Astrocyte (in vitro differentiated cells and primary cell): ENCODE measurements around the gene FHIT. TPM values are rescaled to one million over a fixed set of nuclear protein-coding genes. Genes with fewer than 3 reads are reported as not detected.
A peak's percentile ranks its signal among the peaks of the same experiment; 100 is the strongest.

ENCODE experiments used
- DNase-seq: peaks from one replicate; pipeline ENCODE4 v3.0.0-alpha.2; 2010; ENCODE audit warnings: low read depth
- FAIRE-seq: peaks from 2 replicates; lab custom pipeline; 2011; peaks lifted over from hg19 to GRCh38; lab: Jason Lieb, UNC
- H2AFZ ChIP-seq: 2 replicates; pipeline ENCODE4 v1.6.0; 2012; ENCODE audit warnings: low read depth, low read length, inconsistent platforms
- H3K27ac ChIP-seq: 2 replicates; pipeline ENCODE4 v1.5.1; 2011; ENCODE audit warnings: low read depth, low read length, inconsistent platforms
- H3K27me3 ChIP-seq: 2 replicates; pipeline ENCODE4 v1.6.0; 2011; ENCODE audit warnings: low read length, inconsistent platforms; ENCODE audit not compliant: insufficient read depth
- H3K36me3 ChIP-seq: 2 replicates; pipeline ENCODE4 v1.5.1; 2011; ENCODE audit warnings: low read length, inconsistent platforms; ENCODE audit not compliant: insufficient read depth
- H3K4me1 ChIP-seq: 2 replicates; pipeline ENCODE4 v1.5.1; 2011; ENCODE audit warnings: low read length, inconsistent platforms; ENCODE audit not compliant: insufficient read depth
- H3K4me2 ChIP-seq: 2 replicates; pipeline ENCODE4 v1.6.0; 2012; ENCODE audit warnings: low read length, inconsistent platforms
- H3K4me3 ChIP-seq: 2 replicates; pipeline ENCODE4 v1.5.1; 2011; ENCODE audit warnings: low read depth, mild to moderate bottlenecking, low read length, inconsistent platforms; ENCODE audit not compliant: insufficient read depth
- H3K79me2 ChIP-seq: 2 replicates; pipeline ENCODE4 v1.6.0; 2012; ENCODE audit warnings: mild to moderate bottlenecking, low read length, inconsistent platforms; ENCODE audit not compliant: insufficient read depth
- H3K9ac ChIP-seq: 2 replicates; pipeline ENCODE4 v1.6.0; 2012; ENCODE audit warnings: mild to moderate bottlenecking, low read length, inconsistent platforms
- H3K9me3 ChIP-seq: 2 replicates; pipeline ENCODE4 v1.5.1; 2012; ENCODE audit warnings: low read depth, mild to moderate bottlenecking, low read length, inconsistent platforms; ENCODE audit not compliant: insufficient read depth
- H4K20me1 ChIP-seq: 2 replicates; pipeline ENCODE4 v1.6.0; 2012; ENCODE audit warnings: low read length, inconsistent platforms; ENCODE audit not compliant: insufficient read depth
- H3K27ac Mint-ChIP-seq: one replicate; pipeline ENCODE4 v1.8.0; 2021; ENCODE audit warnings: mild to moderate bottlenecking, mixed read lengths; ENCODE audit not compliant: unreplicated experiment
- H3K27me3 Mint-ChIP-seq: one replicate; pipeline ENCODE4 v1.8.0; 2021; ENCODE audit warnings: low read depth, mixed read lengths; ENCODE audit not compliant: unreplicated experiment
- H3K36me3 Mint-ChIP-seq: one replicate; pipeline ENCODE4 v1.8.0; 2021; ENCODE audit warnings: low read depth, mixed read lengths; ENCODE audit not compliant: unreplicated experiment
- H3K4me1 Mint-ChIP-seq: one replicate; pipeline ENCODE4 v1.8.0; 2021; ENCODE audit warnings: low read depth, mixed read lengths; ENCODE audit not compliant: unreplicated experiment
- H3K4me3 Mint-ChIP-seq: one replicate; pipeline ENCODE4 v1.8.0; 2021; ENCODE audit warnings: mild to moderate bottlenecking, moderate library complexity, mixed read lengths; ENCODE audit not compliant: unreplicated experiment
- H3K9me3 Mint-ChIP-seq: one replicate; pipeline ENCODE4 v1.8.0; 2021; ENCODE audit warnings: mild to moderate bottlenecking, mixed read lengths; ENCODE audit not compliant: unreplicated experiment
- EZH2 ChIP-seq: IDR thresholded peaks from 2 replicates; pipeline ENCODE4 v1.6.1; 2012; ENCODE audit warnings: mild to moderate bottlenecking, low read length, inconsistent platforms; ENCODE audit not compliant: insufficient read depth
- total RNA-seq: library from RNA; stranded (reverse); gene quantifications from 2 replicates; pipeline ENCODE4 v1.2.1, GENCODE V29; 2021
- TF ChIP-seq, protein P1 (sequence below): IDR thresholded peaks from 2 replicates; pipeline ENCODE4 v1.5.1; 2011; ENCODE audit warnings: low read depth, mild to moderate bottlenecking, inconsistent platforms, low read length, moderate library complexity; ENCODE audit not compliant: insufficient read depth

Gene FHIT
- total RNA-seq, 1 donor from 2014 or later = 6.7 TPM

DNA sequence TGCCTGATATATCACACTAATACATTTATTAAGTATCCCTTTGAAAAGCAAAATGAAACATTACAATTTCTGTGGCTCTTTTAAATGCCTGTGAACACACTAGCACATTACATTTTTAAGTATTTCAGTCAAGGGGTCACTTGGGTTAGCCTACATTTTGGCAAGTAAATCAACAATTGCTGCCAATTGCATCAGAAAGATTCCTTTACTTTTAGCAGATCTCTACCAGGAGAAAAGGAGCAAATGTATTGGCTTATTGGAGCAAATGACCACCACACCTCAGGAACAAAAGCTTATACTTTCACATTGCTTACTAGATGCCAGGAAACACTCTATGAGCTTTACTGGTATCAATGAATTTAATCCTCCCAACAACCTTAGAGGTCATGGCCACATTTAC, 947.1 kb downstream of the FHIT start:
- no peaks in the 10 kb centered on the region for H4K20me1 ChIP-seq
- H3K36me3 Mint-ChIP-seq = no peaks in the 10 kb centered on the region
- H3K79me2 ChIP-seq = no peaks in the 10 kb centered on the region
- H3K27me3 Mint-ChIP-seq = no peaks in the 10 kb centered on the region
- no peak overlapping the region for H3K4me3 Mint-ChIP-seq
- H3K9ac ChIP-seq = no peak overlapping the region
- no peak overlapping the region for H3K27ac ChIP-seq
- no peaks in the 10 kb centered on the region for H3K9me3 ChIP-seq
- H3K36me3 ChIP-seq = no peaks in the 10 kb centered on the region
- H3K4me3 ChIP-seq = no peak overlapping the region
- H3K4me1 Mint-ChIP-seq = peaks cover 7% of the 10 kb centered on the region
- no peak for FAIRE-seq
- H3K27me3 ChIP-seq = no peaks in the 10 kb centered on the region
- no peaks in the 10 kb centered on the region for H3K9me3 Mint-ChIP-seq
- DNase-seq = peak; percentile 60
- H2AFZ ChIP-seq = no peak overlapping the region
- TF ChIP-seq EZH2 = no peak
- TF ChIP-seq, protein P1, sequence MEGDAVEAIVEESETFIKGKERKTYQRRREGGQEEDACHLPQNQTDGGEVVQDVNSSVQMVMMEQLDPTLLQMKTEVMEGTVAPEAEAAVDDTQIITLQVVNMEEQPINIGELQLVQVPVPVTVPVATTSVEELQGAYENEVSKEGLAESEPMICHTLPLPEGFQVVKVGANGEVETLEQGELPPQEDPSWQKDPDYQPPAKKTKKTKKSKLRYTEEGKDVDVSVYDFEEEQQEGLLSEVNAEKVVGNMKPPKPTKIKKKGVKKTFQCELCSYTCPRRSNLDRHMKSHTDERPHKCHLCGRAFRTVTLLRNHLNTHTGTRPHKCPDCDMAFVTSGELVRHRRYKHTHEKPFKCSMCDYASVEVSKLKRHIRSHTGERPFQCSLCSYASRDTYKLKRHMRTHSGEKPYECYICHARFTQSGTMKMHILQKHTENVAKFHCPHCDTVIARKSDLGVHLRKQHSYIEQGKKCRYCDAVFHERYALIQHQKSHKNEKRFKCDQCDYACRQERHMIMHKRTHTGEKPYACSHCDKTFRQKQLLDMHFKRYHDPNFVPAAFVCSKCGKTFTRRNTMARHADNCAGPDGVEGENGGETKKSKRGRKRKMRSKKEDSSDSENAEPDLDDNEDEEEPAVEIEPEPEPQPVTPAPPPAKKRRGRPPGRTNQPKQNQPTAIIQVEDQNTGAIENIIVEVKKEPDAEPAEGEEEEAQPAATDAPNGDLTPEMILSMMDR = no peak
- no peak overlapping the region for H3K4me2 ChIP-seq
- no peak overlapping the region for H3K27ac Mint-ChIP-seq
- H3K4me1 ChIP-seq = peaks cover 3% of the 10 kb centered on the region

DNA sequence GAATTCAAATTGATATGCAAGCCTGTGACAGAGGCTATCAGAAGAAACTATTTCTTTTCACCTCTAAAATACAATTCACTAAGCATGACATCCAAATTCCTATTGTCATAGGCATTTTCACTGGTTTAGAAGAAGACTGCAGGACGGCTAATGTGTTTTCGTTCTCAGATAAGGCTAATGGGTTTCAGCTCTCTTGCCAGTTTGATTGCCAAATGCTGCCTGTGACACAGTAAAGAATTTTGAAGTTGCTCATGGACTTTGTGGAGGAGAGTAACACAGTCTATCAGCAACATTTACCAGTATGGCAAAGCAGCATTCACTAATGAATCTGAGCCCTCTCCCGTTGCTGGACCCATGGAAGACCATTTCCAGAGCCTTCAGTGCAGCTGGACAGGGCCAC, 948.1 kb downstream of the FHIT start:
- no peak overlapping the region for H3K27ac ChIP-seq
- H3K79me2 ChIP-seq = no peaks in the 10 kb centered on the region
- H3K4me2 ChIP-seq = no peak overlapping the region
- no peak overlapping the region for H2AFZ ChIP-seq
- no peaks in the 10 kb centered on the region for H3K9me3 ChIP-seq
- no peaks in the 10 kb centered on the region for H3K9me3 Mint-ChIP-seq
- peak; percentile 75 for DNase-seq
- no peaks in the 10 kb centered on the region for H3K27me3 ChIP-seq
- TF ChIP-seq, protein P1 = no peak
- TF ChIP-seq EZH2 = no peak
- no peak for FAIRE-seq
- no peak overlapping the region for H3K4me3 Mint-ChIP-seq
- H3K4me1 Mint-ChIP-seq = peaks cover 7% of the 10 kb centered on the region
- no peaks in the 10 kb centered on the region for H3K36me3 Mint-ChIP-seq
- no peak overlapping the region for H3K9ac ChIP-seq
- no peak overlapping the region for H3K4me3 ChIP-seq
- H4K20me1 ChIP-seq = no peaks in the 10 kb centered on the region
- no peaks in the 10 kb centered on the region for H3K27me3 Mint-ChIP-seq
- no peaks in the 10 kb centered on the region for H3K36me3 ChIP-seq
- H3K27ac Mint-ChIP-seq = no peak overlapping the region
- H3K4me1 ChIP-seq = peaks cover 3% of the 10 kb centered on the region

DNA sequence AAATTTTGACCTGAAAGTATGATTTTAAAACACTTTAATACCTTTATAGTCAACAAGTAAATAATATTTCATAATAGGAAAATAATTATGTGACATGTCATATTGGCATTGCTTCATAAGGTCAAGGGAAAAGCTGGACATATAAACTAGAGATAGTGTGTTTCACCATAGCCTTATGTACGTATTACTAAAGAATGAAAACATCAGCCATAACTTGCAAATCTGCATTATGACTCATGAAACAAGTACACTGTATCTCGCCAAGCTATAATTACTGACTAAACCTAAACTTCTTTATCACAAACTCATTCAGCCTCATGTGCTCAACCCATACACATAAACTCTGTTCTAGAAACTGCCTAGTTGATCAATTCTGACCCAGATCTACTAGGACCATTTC, 950.1 kb downstream of the FHIT start:
- Histone ChIP-seq H2AFZ (no peak overlapping the region), H3K4me2 (peak overlapping the region; percentile 46), H3K9ac (no peak overlapping the region), H3K9me3 (no peaks in the 10 kb centered on the region), H3K27ac (no peak overlapping the region), H3K4me3 (no peak overlapping the region), H4K20me1 (no peaks in the 10 kb centered on the region), H3K36me3 (no peaks in the 10 kb centered on the region), H3K79me2 (no peaks in the 10 kb centered on the region), H3K4me1 (peaks cover 3% of the 10 kb centered on the region), H3K27me3 (no peaks in the 10 kb centered on the region)
- Mint-ChIP-seq H3K4me1 (peaks cover 7% of the 10 kb centered on the region), H3K27me3 (no peaks in the 10 kb centered on the region), H3K4me3 (no peak overlapping the region), H3K9me3 (peaks cover 3% of the 10 kb centered on the region), H3K27ac (no peak overlapping the region), H3K36me3 (no peaks in the 10 kb centered on the region)
- DNase-seq = peak; percentile 81
- no peak for TF ChIP-seq EZH2
- TF ChIP-seq, protein P1 = no peak
- peak; percentile 80 for FAIRE-seq
